ENCODE measurements around the gene FOXC2. TPM values are rescaled to one million over a fixed set of nuclear protein-coding genes. Genes with fewer than 3 reads are reported as not detected.

The FOXC2 gene
- total and polyA plus RNA-seq, 9 of the 15 experiments (the other 6 are each of a cell fraction or from before 2014, with no cell fraction given): 0.01 to 0.11 (median 0.10) TPM; not detected in 5

GRCh38 chr16:86575754-86576557 is 9.3 kb downstream of the FOXC2 start:
- no peaks in the 10 kb centered on the region for H3K79me2 ChIP-seq (ENCODE audit: control insufficient read depth, insufficient read depth, low read length)
- in situ Hi-C loops (cut with MboI): no loop called here
- no peak overlapping the region for H3K27ac ChIP-seq (ENCODE audit: extremely low read depth, low read depth, low read length)
- peak overlapping the region in 1 of 2 experiments; percentile 86; a peak in 2 of 4 replicates for H3K9ac ChIP-seq (ENCODE audit: insufficient read depth in 1 of 2, low read depth in 2 of 2, low read length in 2 of 2)
- ChIA-PET POLR2A (interaction anchor here (0.6 to 0.7 kb wide), 2 partner anchors 8 to 667 kb away, joined by 3 read pairs; no protein-coding TSS in a partner anchor), CTCF (ENCODE audit: low intra/inter-chr PET ratio) (interaction anchor here (0.6 to 1.0 kb wide), 3 partner anchors 12 to 614 kb away, joined by 3 to 6 read pairs (median 3); no protein-coding TSS in a partner anchor)
- WGBS (ENCODE audit: insufficient coverage, low coverage, missing lambda C conversion rate): under 1% methylated on average over 48 of the region's 54 CpGs
- peaks cover 40 to 82% of the 10 kb centered on the region in 2 experiments for H3K27me3 ChIP-seq (ENCODE audit: control insufficient read depth in 2 of 2, insufficient read depth in 2 of 2, low read length in 2 of 2)
- peak overlapping the region; percentile 45 for H3K4me3 ChIP-seq
- no TSS peak for BruUV-seq (replicated peaks)
- no peaks in the 10 kb centered on the region for H3K36me3 ChIP-seq (ENCODE audit: control insufficient read depth, insufficient read depth, low read length)
- peak overlapping the region; percentile 73 for H2AFZ ChIP-seq (ENCODE audit: low read depth, low read length)
- DNase-seq (ENCODE audit: extremely low read depth in 1 of 4, low spot score in 3 of 4) (peak; percentile 93 to 95 (median 94)), FAIRE-seq (peak; percentile 86), ATAC-seq (peak; percentile 100)
- peaks cover 0 to 19% of the 10 kb centered on the region in 2 experiments; a peak in 3 of 5 replicates for H3K4me1 ChIP-seq (replicated peaks in 1 of 2; ENCODE audit: control insufficient read depth in 2 of 2, insufficient read depth in 2 of 2, low read length in 2 of 2)
- H3K9me3 ChIP-seq (replicated peaks; ENCODE audit: control insufficient read depth, insufficient read depth, low read depth, low read length): no peaks in the 10 kb centered on the region
- intact Hi-C loops (cut with micrococcal nuclease): no loop called here
- H3K4me2 ChIP-seq (ENCODE audit: insufficient read depth, low read length): peak overlapping the region; percentile 67
- H4K20me1 ChIP-seq (replicated peaks; ENCODE audit: control insufficient read depth, insufficient read depth, low read length): peaks cover 1% of the 10 kb centered on the region
- H3K9me1 ChIP-seq (ENCODE audit: control insufficient read depth, insufficient read depth, low read length): no peaks in the 10 kb centered on the region
- TF ChIP-seq SMARCA4 (IDR thresholded peaks at IDR 0.05) (peak; percentile 66), RCOR1 (IDR thresholded peaks at IDR 0.05; ENCODE audit: borderline replicate concordance in 1 of 2, low read depth in 2 of 2, low read length in 2 of 2) (peak in 1 of 2 experiments; percentile 46; a peak in 1 of 4 replicates), SPI1 (IDR thresholded peaks at IDR 0.05; ENCODE audit: borderline replicate concordance, low read depth, low read length) (no peak), RB1 (IDR thresholded peaks at IDR 0.05; ENCODE audit: low read depth) (peak; percentile 41; the same call in 1 of the 2 replicates), ZNF384 (IDR thresholded peaks at IDR 0.05; ENCODE audit: low read depth, low read length) (peak; percentile 96), MEF2A (IDR thresholded peaks at IDR 0.05; ENCODE audit: control insufficient read depth, low read depth, low read length) (no peak), ZNF785 (CRISPR knock-in tag; IDR thresholded peaks at IDR 0.05) (no peak), PBX2 (CRISPR knock-in tag; IDR thresholded peaks at IDR 0.05; ENCODE audit: low read depth) (peak; percentile 49), PBX2 (tag; conservative IDR thresholded peaks at IDR 0.05; ENCODE audit: low read depth) (peak; percentile 96), EP300 (IDR thresholded peaks at IDR 0.05; ENCODE audit: low read length) (peak; percentile 42; the same call in 1 of the 2 replicates), AFF1 (IDR thresholded peaks at IDR 0.05; ENCODE audit: low read depth in 1 of 2, partially characterized antibody in 2 of 2) (peak in 1 of 2 experiments; percentile 48), ELK1 (CRISPR knock-in tag; IDR thresholded peaks at IDR 0.05) (no peak), HDAC1 (IDR thresholded peaks at IDR 0.05) (0 out of 4 replicates have a peak, but pooled peaks of 1 of the 2 experiments have one; percentile 43), SMARCA5 (IDR thresholded peaks at IDR 0.05) (no peak)
